GM21447 (cell line): Measurements from ENCODE around the gene SESN1.
"Not testable (repeated sequence)": the region's sequence is repeated elsewhere in the genome, so short reads cannot be mapped to it uniquely, and the experiment has no call there.

Source experiments
- ATAC-seq: cut with Tn5 transposase; IDR thresholded peaks from one replicate; pipeline ENCODE4 v1.9.1; 2021; ENCODE audit not compliant: unreplicated experiment

The SESN1 gene

GRCh38 chr6:109095036-109095834, 589 bp upstream of the SESN1 start, which contains the start of gene CEP57L1:
TSS of gene CEP57L1 (plus strand) at chr6:109095507. CDS start at chr6:109145222, 49,715 bp downstream.
- ATAC-seq, result peak; percentile 67

DNA sequence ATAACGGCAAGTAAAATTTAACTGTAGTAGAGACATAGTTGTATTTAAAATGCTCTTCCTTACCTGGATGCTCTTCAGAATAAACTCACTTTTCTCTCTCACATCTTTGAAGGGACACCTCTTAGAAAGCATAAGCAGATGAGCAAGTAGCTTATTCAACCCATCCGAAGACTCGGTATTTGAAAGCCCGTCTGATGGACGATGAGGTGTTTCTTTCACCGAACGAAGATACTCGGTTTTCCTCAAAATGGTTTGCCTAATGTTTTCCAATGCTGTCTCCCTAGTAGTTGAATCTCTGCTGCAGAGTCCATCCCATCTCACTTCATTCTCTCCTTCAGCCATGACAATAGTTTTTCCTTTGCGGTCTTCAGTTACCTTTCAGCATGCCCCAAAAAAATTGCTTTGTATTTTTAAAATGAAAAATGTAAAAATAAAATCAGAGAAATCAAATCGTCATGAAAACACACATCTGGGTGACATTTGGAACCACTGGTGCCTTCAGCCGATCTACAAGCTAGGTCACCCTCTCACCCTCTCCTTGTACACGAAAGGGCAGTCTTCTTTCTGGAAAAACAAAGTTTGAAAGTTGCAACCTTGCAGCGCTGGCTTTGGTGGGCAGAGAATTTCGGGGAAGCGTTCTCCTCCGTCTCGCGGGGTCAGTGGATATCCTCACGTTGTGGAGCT, 772 bp downstream of the SESN1 start:
- no peak for ATAC-seq

DNA sequence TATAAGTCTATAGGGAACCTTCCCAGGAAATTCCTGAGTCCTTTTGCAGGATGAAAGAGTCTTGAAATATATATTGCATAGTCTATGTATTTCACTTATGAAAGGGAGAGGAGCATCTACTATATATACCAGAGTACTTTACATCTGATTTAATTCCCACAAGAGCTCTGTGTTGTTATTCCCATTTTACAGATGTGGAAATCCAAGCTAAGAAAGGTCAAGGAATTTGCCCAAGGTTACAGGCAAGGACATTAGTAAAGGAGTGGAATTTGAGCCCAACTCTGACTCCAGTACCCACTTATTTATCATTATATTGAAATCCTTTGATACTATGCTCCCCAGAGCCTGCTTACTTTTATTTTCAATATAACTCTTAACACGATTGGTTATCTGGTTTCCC, 2.6 kb downstream of the SESN1 start:
- no peak for ATAC-seq

- ATAC-seq, result no peak
Observed at GRCh38 chr6:109091314-109092024, 3.2 kb downstream of the SESN1 start.

DNA sequence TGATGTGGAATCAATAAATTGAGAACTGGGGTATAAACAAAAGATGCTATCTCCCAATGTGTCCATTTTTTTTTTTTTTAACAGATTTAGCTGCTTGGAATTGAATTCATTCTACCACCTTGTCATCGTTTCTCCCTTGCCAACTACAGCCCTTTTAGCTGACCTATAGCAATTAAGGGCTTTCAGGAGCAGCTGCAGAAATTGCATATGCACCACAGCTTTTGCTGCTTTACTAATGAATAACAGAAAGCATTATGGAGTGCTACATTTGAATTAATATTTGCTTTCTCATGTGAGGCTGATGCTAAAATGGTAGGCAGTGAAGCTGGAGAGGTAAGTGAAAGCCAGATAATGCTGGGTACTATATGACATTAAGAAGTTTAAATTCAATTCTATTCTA, 5.7 kb downstream of the SESN1 start:
- ATAC-seq, result no peak

DNA sequence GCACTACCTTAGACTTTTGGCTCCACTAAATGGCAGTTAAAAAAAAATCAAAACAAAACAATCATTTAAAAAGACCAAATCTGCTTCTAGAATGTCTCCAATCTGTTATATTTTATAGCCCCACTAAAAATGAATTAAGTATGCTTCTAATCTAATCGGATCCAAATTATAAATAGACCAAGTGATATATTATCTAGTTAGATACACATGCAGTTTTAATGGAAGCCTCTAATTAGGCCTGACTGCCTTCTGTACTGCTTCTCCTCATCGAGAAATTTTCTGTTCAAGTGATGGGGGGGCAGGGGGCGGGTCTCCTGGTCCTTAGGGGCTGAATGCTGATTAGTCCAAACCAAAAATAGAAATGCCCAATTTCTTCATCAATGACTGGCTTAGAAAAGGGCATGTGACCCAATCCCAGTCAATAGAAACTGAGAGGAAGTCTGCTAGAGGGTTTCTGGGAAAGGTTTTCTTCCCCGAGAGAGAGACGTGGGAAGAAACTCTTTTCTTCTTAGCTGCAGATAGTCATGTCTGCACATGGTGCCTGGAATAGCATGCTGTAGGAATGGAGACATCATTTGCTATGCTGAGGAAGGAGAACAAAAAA, 6.9 kb downstream of the SESN1 start:
- ATAC-seq, result no peak

DNA sequence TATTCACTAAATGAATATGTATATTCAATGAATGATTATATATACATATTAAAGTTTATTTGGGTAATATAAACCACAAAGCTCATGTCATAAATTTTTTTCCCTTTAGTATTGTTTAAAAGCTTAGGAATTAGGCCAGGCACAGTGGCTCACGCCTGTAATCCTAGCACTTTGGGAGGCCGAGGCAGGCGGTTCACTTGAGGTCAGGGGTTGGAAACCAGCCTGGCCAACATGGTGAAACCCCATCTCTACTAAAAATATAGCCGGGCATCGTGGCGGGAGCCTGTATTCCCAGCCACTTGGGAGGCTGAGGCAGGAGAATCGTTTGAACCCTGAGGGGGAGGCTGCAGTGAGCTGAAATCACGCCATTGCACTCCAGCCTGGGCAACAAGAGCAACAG, 10.5 kb downstream of the SESN1 start:
- ATAC-seq, result not testable (repeated sequence)

- no peak for ATAC-seq
Observed at GRCh38 chr6:109083657-109084056, 11.0 kb downstream of the SESN1 start.

DNA sequence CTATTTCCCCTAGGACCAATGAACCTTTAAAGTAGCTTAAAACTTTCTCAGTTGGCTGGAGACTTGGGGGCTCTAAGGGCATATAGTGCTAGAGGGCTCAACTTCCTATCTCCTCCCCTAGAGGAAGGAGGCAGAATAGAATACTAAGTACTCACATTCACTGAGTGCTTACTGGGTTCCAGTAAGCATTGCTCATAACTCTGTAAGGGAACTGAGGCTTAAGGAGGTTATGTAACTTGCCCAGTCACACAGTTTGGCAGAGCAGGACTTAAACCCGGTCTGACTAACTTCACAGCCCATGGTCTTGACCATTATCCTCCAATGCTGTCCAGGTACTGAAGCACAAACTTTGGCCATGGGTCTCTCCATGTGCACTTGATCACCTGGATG, 12.5 kb downstream of the SESN1 start:
- no peak for ATAC-seq

DNA sequence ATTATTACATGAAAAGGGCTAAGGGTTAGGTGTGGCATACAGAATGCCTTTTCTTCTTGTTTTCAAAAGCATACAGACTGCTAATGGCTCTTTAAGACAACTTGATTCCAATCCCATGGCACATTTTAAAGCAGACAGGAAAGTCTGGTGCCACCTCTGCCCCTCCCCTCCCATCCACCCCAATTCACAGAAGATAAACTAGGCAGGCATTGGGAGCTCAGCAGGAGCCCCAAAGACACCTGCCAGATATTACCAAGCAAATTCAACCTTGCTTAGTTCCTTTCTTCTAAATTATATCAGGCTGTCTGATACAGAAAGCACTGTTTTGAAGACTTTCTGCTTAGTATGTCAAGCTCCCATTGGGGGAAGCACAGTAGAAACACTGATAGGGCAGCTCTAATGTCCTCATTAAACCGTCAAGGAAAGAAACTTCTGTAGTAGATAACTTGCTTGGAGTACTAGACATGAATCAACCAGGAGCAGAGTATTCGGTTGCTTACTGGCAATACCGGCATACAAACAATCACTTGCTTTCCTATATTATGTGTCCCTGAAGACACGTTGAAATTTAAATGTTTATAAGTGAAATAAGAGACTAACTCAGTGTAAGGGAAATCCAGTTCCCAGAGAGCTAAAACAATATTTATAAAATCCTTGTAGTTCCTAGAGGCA, 13.0 kb downstream of the SESN1 start:
- no peak for ATAC-seq

GRCh38 chr6:109081026-109081425, 13.6 kb downstream of the SESN1 start:
- ATAC-seq, result no peak

DNA sequence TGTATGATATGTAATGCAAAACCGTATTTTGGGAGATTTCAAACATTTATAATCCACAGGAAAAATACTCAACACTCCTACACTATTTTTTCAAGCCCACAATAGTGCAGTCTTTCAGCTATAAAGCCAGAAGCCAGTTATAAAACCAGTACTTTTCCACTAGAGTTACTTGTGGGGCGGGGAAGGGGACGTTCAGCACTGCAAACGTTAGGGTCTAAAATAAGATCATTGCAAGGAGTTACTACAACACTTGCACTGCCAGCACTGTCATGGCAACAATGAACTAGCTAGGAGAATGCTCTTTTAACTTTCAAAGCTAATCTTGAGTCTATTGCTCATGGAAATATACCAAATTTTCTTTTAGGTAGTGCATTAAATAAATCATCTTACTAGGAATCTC, 14.7 kb downstream of the SESN1 start:
- ATAC-seq, result no peak

DNA sequence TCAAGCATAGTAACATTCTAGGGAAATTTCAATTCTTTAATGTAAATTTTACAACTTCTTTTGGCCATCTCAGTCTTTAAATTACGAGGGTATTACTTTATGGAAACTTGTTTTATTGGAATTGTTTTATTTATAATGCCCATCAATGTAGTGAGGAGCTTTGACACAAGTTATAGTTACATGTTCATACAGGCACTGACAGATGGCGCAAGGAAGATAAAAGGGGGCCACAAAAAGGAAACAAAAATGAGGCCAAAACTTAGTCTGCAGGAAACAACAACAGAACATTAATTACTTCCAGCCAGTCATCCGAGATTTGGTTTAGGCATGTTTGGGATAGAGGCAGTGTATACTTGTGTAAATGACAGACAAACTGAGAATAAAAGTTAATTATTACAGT, 18.3 kb downstream of the SESN1 start:
- no peak for ATAC-seq

GRCh38 chr6:109075934-109076333, 18.7 kb downstream of the SESN1 start:
- ATAC-seq, result no peak

GRCh38 chr6:109074133-109074415, 20.6 kb downstream of the SESN1 start:
- ATAC-seq, result no peak

DNA sequence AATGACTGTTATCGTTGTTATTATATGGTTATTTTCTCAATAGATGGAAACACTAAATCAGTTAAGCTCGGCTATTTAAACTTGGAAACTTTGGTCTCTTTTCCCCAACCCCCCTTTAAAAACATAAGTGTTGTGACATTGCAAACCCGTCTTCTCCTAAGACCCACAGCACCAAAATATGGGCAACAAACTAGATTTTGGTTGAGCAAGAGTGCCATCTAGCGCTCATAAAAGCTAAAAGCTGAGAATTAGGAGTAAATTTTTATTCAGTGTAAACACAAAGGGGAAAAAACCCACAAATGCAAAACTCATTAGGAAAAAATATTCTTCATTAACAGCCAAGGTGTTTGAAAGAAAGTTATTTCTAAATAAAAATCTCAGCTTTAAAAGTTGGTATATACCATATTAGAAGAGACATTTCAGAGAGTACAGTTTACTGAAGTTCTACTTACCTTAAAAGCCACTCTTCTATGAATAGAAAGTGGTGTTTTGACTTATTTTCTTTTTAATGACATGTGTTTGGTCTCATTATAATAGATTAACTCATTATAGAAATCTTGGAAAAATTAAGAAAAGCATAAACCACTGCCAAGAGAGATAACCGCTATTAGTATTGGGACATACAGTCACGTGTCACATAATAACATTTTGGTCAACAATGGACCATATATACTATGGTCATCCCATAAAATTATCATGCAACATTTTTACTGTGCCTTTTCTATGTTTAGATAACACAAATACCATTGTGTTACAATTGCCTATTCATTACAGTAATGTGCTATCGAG, 21.1 kb downstream of the SESN1 start:
- no peak for ATAC-seq

GRCh38 chr6:109071125-109071917, 23.3 kb downstream of the SESN1 start:
- no peak for ATAC-seq

DNA sequence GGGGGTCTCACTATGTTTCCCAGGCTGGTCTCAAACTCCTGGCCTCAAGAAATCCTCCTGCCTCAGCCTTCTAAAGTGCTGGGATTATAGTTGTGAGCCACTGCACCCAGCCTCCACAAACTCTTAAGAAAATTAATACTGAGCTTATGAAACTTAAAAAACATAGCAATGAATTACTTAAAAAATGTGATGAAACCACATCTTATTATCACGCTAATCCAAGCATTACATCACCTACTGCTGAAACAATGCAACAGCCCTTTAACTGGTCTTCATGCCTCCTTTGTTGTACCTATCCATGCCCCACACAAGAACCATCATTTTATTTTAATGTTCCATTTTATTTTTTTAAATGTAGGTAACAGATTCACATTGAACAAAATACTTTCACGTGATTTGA, 24.9 kb downstream of the SESN1 start:
- no peak for ATAC-seq

GRCh38 chr6:109062767-109063352, 31.8 kb downstream of the SESN1 start:
- ATAC-seq, result no peak
